ENCODE measurements around the gene SPA17. TPM values are rescaled to one million over a fixed set of nuclear protein-coding genes. Genes with fewer than 3 reads are reported as not detected.

Gene SPA17
- total RNA-seq, 6 donors from 2014 or later, result 3.6 to 28.0 (median 7.6) TPM

GRCh38 chr11:124699547-124699946 is 25.8 kb downstream of the SPA17 start:
- TF ChIP-seq POLR2AphosphoS5 (IDR thresholded peaks at IDR 0.05) (no peak), CTCF (IDR thresholded peaks at IDR 0.05) (no peak), EP300 (IDR thresholded peaks at IDR 0.05) (no peak), POLR2A (IDR thresholded peaks at IDR 0.05) (no peak)
- H3K27ac ChIP-seq, result no peak overlapping the region
- H3K36me3 ChIP-seq, result no peaks in the 10 kb centered on the region
- ATAC-seq (ENCODE audit: low FRiP score in 2 of 2), result no peak
- H3K4me3 ChIP-seq, result no peak overlapping the region
- no peaks in the 10 kb centered on the region for H3K4me1 ChIP-seq
- 87 to 91% methylated on average over 1 of the region's 1 CpG for WGBS, 2 donors
- no peaks in the 10 kb centered on the region for H3K9me3 ChIP-seq
- H3K27me3 ChIP-seq, result no peaks in the 10 kb centered on the region
- no peak for DNase-seq

GRCh38 chr11:124700028-124700427 is 26.3 kb downstream of the SPA17 start:
- TF ChIP-seq POLR2A (IDR thresholded peaks at IDR 0.05) (no peak), EP300 (IDR thresholded peaks at IDR 0.05) (no peak), CTCF (IDR thresholded peaks at IDR 0.05) (no peak), POLR2AphosphoS5 (IDR thresholded peaks at IDR 0.05) (no peak)

GRCh38 chr11:124707829-124708228 is 34.1 kb downstream of the SPA17 start:
- H3K27ac ChIP-seq, result no peak overlapping the region
- H3K36me3 ChIP-seq, result no peaks in the 10 kb centered on the region
- H3K4me3 ChIP-seq, result no peak overlapping the region
- ATAC-seq (ENCODE audit: low FRiP score in 2 of 2), result no peak
- H3K4me1 ChIP-seq, result peaks cover 0 to 4% (median 0%) of the 10 kb centered on the region in 4 donors
- no peak for DNase-seq
- TF ChIP-seq POLR2AphosphoS5 (IDR thresholded peaks at IDR 0.05), result no peak
- TF ChIP-seq CTCF (IDR thresholded peaks at IDR 0.05), result no peak
- TF ChIP-seq POLR2A (IDR thresholded peaks at IDR 0.05), result no peak
- TF ChIP-seq EP300 (IDR thresholded peaks at IDR 0.05), result no peak
- peaks cover 0 to 4% (median 0%) of the 10 kb centered on the region in 4 donors for H3K9me3 ChIP-seq
- 90 to 92% methylated on average over 4 of the region's 4 CpGs for WGBS, 2 donors
- H3K27me3 ChIP-seq, result no peaks in the 10 kb centered on the region

More at GRCh38 chr11:124700028-124700427, 26.3 kb downstream of the SPA17 start:
- DNase-seq (no peak), ATAC-seq (ENCODE audit: low FRiP score in 2 of 2) (no peak)
- Histone ChIP-seq H3K27me3 (no peaks in the 10 kb centered on the region), H3K4me1 (no peaks in the 10 kb centered on the region), H3K36me3 (no peaks in the 10 kb centered on the region), H3K27ac (no peak overlapping the region), H3K9me3 (no peaks in the 10 kb centered on the region), H3K4me3 (no peak overlapping the region)

GRCh38 chr11:124712392-124712791 is 38.7 kb downstream of the SPA17 start:
- H3K27ac ChIP-seq, result no peak overlapping the region
- H3K4me1 ChIP-seq, result peaks cover 0 to 5% (median 2%) of the 10 kb centered on the region in 4 donors
- no peak for TF ChIP-seq EP300 (IDR thresholded peaks at IDR 0.05)
- TF ChIP-seq CTCF (IDR thresholded peaks at IDR 0.05), result no peak
- no peak for TF ChIP-seq POLR2A (IDR thresholded peaks at IDR 0.05)
- TF ChIP-seq POLR2AphosphoS5 (IDR thresholded peaks at IDR 0.05), result no peak
- ATAC-seq (ENCODE audit: low FRiP score in 2 of 2) (no peak), DNase-seq (no peak)
- no peaks in the 10 kb centered on the region for H3K27me3 ChIP-seq
- H3K4me3 ChIP-seq, result no peak overlapping the region
- H3K36me3 ChIP-seq, result no peaks in the 10 kb centered on the region
- H3K9me3 ChIP-seq, result peaks cover 0 to 4% (median 0%) of the 10 kb centered on the region in 4 donors
- 61 to 84% methylated on average over 3 of the region's 3 CpGs for WGBS, 2 donors

- Histone ChIP-seq H3K36me3 (no peaks in the 10 kb centered on the region), H3K4me3 (no peak overlapping the region), H3K9me3 (no peaks in the 10 kb centered on the region), H3K4me1 (peaks cover 9 to 20% (median 13%) of the 10 kb centered on the region in 4 donors), H3K27me3 (peaks cover 0 to 6% (median 1%) of the 10 kb centered on the region in 4 donors), H3K27ac (peak overlapping the region in 1 of 4 donors; percentile 2)
- WGBS, 2 donors, result 64 to 69% methylated on average over 3 of the region's 3 CpGs
- no peak for ATAC-seq (ENCODE audit: low FRiP score in 2 of 2)
- no peak for DNase-seq
- TF ChIP-seq POLR2AphosphoS5 (IDR thresholded peaks at IDR 0.05), result no peak
- no peak for TF ChIP-seq POLR2A (IDR thresholded peaks at IDR 0.05)
- TF ChIP-seq CTCF (IDR thresholded peaks at IDR 0.05), result no peak
- no peak for TF ChIP-seq EP300 (IDR thresholded peaks at IDR 0.05)
Measured at GRCh38 chr11:124716591-124716990, 42.9 kb downstream of the SPA17 start.
